T-cell (primary cell): ENCODE results near the gene IL1R2. TPM values are rescaled to one million over a fixed set of nuclear protein-coding genes. Genes with fewer than 3 reads are reported as not detected.

ENCODE experiments used
- ATAC-seq, 4 experiments: fragments of 200-7000 bp in 3 of 4; fragments of 150-1000 bp in 1 of 4; cut with Tn5 transposase; replicated peaks in 1 of 4; 1 replicate in 3 of 4; 2 replicates in 1 of 4; pipeline ENCODE4 v1.10.0; 2021; ENCODE audit warnings: moderate library complexity in 3 of 4, mild to moderate bottlenecking in 2 of 4, moderate number of reproducible peaks in 1 of 4
- CTCF ChIA-PET, 2 donors: fragments of 300-600 bp; sonication (Branson Sonifier 250); formaldehyde crosslinking; loops; one replicate each; lab custom pipeline; 2022; ENCODE audit warnings: antibody characterized with exemption in 2 of 2; lab: Charles Lee
- POLR2A ChIA-PET, 2 donors: fragments of 300-600 bp; sonication (Branson Sonifier 250); formaldehyde crosslinking; loops; one replicate each; lab custom pipeline; 2022; ENCODE audit warnings: antibody characterized with exemption in 2 of 2; lab: Charles Lee
- DNase-seq, 35 experiments: peaks; one replicate each; pipeline versions ENCODE4 v3.0.0 to v3.0.0-alpha.2; 2013 to 2023
- H3K27ac ChIP-seq: one replicate; pipeline ENCODE4 v1.5.1; 2013; ENCODE audit warnings: low read length
- H3K27me3 ChIP-seq, 2 experiments: replicated peaks in 1 of 2; 1 replicate in 1 of 2; 2 replicates in 1 of 2; pipeline versions ENCODE4 v1.6.1 to v1.7.0; 2013; ENCODE audit warnings: low read length in 1 of 2, mixed read lengths in 1 of 2; ENCODE audit not compliant: control insufficient read depth in 2 of 2, insufficient read depth in 2 of 2; ENCODE audit errors: extremely low read depth in 1 of 2
- H3K36me3 ChIP-seq, 2 donors: 1 replicate in 1 of 2; 2 replicates in 1 of 2; pipeline versions ENCODE4 v1.6.1 to v1.7.0; 2013; ENCODE audit warnings: low read length in 1 of 2; ENCODE audit not compliant: control insufficient read depth in 2 of 2, insufficient read depth in 1 of 2; ENCODE audit errors: extremely low read depth in 1 of 2
- H3K4me1 ChIP-seq, 2 experiments: 1 replicate in 1 of 2; 2 replicates in 1 of 2; pipeline versions ENCODE4 v1.6.1 to v1.7.0; 2013; ENCODE audit warnings: low read length in 2 of 2, mixed read lengths in 1 of 2; ENCODE audit not compliant: insufficient read depth in 2 of 2, control insufficient read depth in 1 of 2; ENCODE audit errors: extremely low read depth in 1 of 2
- H3K4me3 ChIP-seq, 2 donors: 1 replicate in 1 of 2; 2 replicates in 1 of 2; pipeline versions ENCODE4 v1.5.1 to v1.7.0; 2013; ENCODE audit warnings: mild to moderate bottlenecking in 2 of 2, low read length in 1 of 2, moderate library complexity in 1 of 2; ENCODE audit not compliant: control insufficient read depth in 1 of 2; ENCODE audit errors: extremely low read depth in 1 of 2
- H3K9me3 ChIP-seq: 2 replicates; pipeline ENCODE4 v1.7.0; 2013
- H3K27ac Mint-ChIP-seq, 2 donors: one replicate each; pipeline ENCODE4 v1.8.0; 2020 to 2021; ENCODE audit warnings: mild to moderate bottlenecking in 2 of 2, mixed read lengths in 2 of 2
- H3K27me3 Mint-ChIP-seq, 2 donors: one replicate each; pipeline ENCODE4 v1.8.0; 2021 to 2022; ENCODE audit warnings: mixed read lengths in 2 of 2
- H3K36me3 Mint-ChIP-seq: one replicate; pipeline ENCODE4 v1.8.0; 2021; ENCODE audit warnings: mixed read lengths
- H3K4me1 Mint-ChIP-seq, 3 donors: one replicate each; pipeline ENCODE4 v1.8.0; 2020 to 2022; ENCODE audit warnings: mixed read lengths in 3 of 3, mild to moderate bottlenecking in 1 of 3
- H3K4me3 Mint-ChIP-seq, 3 donors: one replicate each; pipeline ENCODE4 v1.8.0; 2020 to 2022; ENCODE audit warnings: mild to moderate bottlenecking in 3 of 3, mixed read lengths in 3 of 3, moderate library complexity in 3 of 3
- H3K9me3 Mint-ChIP-seq, 3 donors: one replicate each; pipeline ENCODE4 v1.8.0; 2020 to 2022; ENCODE audit warnings: mixed read lengths in 3 of 3
- WGBS: methylation state at CpG from one replicate; pipeline ENCODE4 v1.1.5; 2013; ENCODE audit warnings: missing lambda C conversion rate; ENCODE audit not compliant: insufficient coverage; 5-methylcytosine and 5-hydroxymethylcytosine counted together
- total RNA-seq, 35 experiments: library from RNA in 6 of 35; stranded (reverse) in 6 of 35; fragments of 120-200 nt in 1 of 35; gene quantifications; one replicate each; pipeline versions ENCODE4 v1.2.1 to v1.2.4 and lab custom pipeline; 2013 to 2026

IL1R2 gene
- total RNA-seq, 5 donors from 2014 or later (not counting 1 experiment from before 2014, with no cell fraction given) = 0.25 to 0.59 (median 0.44) TPM; not detected in 2

DNA sequence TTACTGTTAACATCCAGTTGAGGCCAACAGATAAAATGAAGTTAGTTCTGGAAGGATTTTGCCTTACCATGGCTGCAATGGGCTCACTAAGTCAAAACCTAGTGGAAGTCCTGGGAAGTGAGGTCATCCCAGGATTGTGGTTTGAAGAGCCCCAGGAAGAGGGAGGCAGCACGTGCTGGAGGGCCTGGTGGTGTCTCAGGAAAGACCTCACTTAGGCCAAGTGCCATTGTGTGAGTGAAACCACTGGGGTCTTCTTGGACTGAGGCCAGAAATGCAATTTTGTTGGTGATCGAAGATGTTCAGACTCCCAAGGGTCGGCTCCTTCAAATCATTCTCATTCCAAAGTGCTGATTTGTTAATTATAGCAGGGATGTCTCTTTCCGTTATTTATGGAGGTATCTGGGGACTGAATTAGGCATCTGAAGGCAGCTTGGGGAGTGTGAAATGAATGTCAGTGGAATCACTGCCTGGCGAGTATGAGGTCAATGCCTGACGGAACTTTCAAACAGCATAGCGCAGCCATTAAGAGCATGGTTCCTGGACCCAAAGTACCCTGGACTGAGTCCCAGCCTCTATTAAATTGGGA is 60.0 kb downstream of the IL1R2 start:
- Mint-ChIP-seq H3K9me3 (no peaks in the 10 kb centered on the region), H3K27ac (no peak overlapping the region), H3K4me1 (peaks cover 0 to 12% (median 4%) of the 10 kb centered on the region in 3 donors), H3K4me3 (no peak overlapping the region), H3K27me3 (peaks cover 9 to 13% of the 10 kb centered on the region in 2 donors), H3K36me3 (no peaks in the 10 kb centered on the region)
- Histone ChIP-seq H3K4me1 (no peaks in the 10 kb centered on the region), H3K36me3 (no peaks in the 10 kb centered on the region), H3K27ac (no peak overlapping the region), H3K4me3 (no peak overlapping the region), H3K27me3 (peaks cover 0 to 4% of the 10 kb centered on the region in 2 experiments), H3K9me3 (no peaks in the 10 kb centered on the region)
- ChIA-PET POLR2A (no interaction called here), CTCF (no interaction called here)
- no peak for ATAC-seq
- DNase-seq = no peak
- 89% methylated on average over 5 of the region's 7 CpGs for WGBS

DNA sequence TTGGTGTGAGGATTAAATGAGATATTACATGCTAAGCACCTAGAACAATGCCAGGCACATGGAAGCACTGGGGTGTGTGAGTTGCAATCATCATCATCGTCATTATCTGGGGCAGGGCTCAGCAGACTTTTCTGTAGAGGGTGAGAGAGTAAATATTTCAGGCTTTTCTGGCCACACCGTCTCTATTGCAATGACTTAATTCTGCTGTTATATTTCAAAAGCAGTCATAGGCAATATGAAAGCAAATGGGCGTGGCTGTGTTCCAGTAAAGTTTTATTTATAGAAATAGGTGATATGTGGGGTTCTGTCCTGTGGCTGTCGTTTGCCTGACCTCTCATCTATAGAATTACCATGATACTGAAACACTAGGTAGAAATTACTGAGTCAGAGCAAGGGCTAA is 60.6 kb downstream of the IL1R2 start:
- no peak overlapping the region for H3K27ac Mint-ChIP-seq
- no peak overlapping the region for H3K4me3 ChIP-seq
- no peaks in the 10 kb centered on the region for H3K9me3 ChIP-seq
- H3K4me1 Mint-ChIP-seq = peaks cover 0 to 12% (median 4%) of the 10 kb centered on the region in 3 donors
- WGBS = no CpG with 5 or more reads among the region's 4 CpGs
- H3K27me3 ChIP-seq = peaks cover 0 to 4% of the 10 kb centered on the region in 2 experiments
- H3K4me1 ChIP-seq = no peaks in the 10 kb centered on the region
- no peaks in the 10 kb centered on the region for H3K9me3 Mint-ChIP-seq
- no peak for DNase-seq
- H3K27me3 Mint-ChIP-seq = peaks cover 7 to 8% of the 10 kb centered on the region in 2 donors
- H3K36me3 ChIP-seq = no peaks in the 10 kb centered on the region
- POLR2A ChIA-PET = no interaction called here
- H3K4me3 Mint-ChIP-seq = no peak overlapping the region
- no peaks in the 10 kb centered on the region for H3K36me3 Mint-ChIP-seq
- no peak for ATAC-seq
- CTCF ChIA-PET = no interaction called here
- no peak overlapping the region for H3K27ac ChIP-seq

DNA sequence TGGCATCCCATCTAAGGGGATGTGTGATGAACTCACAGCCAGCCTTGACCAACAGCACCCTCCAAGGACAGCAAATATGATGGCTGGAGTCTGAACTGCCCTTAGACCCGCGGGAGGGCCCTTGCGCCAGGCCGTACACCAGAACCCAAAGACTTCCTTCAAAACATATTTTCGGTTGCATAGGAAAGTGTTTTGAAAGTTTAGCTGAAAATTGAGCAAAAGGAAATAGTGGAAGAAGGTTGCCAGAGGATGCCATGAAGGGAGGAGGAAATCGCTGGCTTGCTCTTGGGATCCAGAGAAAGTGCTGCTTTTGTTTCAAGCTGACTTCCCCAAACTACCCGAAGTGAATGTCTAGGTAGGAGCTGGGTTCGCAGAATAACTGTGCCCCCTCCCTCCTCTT is 61.3 kb downstream of the IL1R2 start:
- H3K27me3 ChIP-seq = peaks cover 0 to 4% of the 10 kb centered on the region in 2 experiments
- no peak overlapping the region for H3K4me3 ChIP-seq
- Mint-ChIP-seq H3K4me1 (peaks cover 0 to 12% (median 4%) of the 10 kb centered on the region in 3 donors), H3K9me3 (no peaks in the 10 kb centered on the region), H3K4me3 (no peak overlapping the region), H3K27me3 (peaks cover 0 to 5% of the 10 kb centered on the region in 2 donors), H3K36me3 (no peaks in the 10 kb centered on the region), H3K27ac (no peak overlapping the region)
- WGBS = no CpG with 5 or more reads among the region's 8 CpGs
- ATAC-seq (no peak), DNase-seq (no peak)
- H3K9me3 ChIP-seq = no peaks in the 10 kb centered on the region
- POLR2A ChIA-PET = no interaction called here
- CTCF ChIA-PET = interaction anchor here in 1 of 2 donors (0.6 to 1.3 kb wide), 2 partner anchors 33 to 530 kb away, joined by 3 read pairs; no protein-coding TSS in a partner anchor
- H3K36me3 ChIP-seq = no peaks in the 10 kb centered on the region
- H3K27ac ChIP-seq = no peak overlapping the region
- H3K4me1 ChIP-seq = no peaks in the 10 kb centered on the region

DNA sequence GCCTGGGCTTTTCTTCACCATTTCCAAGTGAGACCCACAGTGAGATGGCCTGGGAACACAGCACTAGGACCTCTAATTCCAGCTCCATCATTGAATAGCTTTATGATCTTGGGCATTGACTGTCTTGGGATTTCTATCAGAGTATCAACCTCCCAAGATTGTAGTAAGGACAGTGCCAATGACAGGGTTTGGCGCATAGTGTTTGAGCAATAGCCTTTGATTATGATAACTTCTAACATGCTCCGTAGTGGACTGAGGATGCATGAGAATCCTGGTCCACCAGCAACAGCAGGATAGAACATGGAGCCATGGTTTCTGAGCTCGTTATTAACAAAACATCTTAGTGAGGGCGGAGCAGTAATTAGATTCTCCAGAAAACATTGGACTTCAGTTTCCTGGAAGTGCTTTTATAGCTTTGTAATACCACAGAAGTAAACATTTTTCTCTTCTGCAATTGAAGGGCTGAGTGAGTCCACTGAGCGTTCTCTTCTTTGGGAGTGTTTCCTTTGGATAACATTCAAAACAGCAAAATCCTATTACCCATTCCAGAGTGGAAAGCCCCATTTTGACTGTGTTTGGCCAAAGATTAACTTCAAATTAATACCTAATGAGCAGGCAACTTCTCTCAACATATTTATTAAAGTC is 63.7 kb downstream of the IL1R2 start:
- 74% methylated on average over 2 of the region's 5 CpGs for WGBS
- Mint-ChIP-seq H3K9me3 (no peaks in the 10 kb centered on the region), H3K36me3 (no peaks in the 10 kb centered on the region), H3K27me3 (no peaks in the 10 kb centered on the region), H3K4me3 (no peak overlapping the region), H3K27ac (no peak overlapping the region), H3K4me1 (peaks cover 0 to 9% (median 1%) of the 10 kb centered on the region in 3 donors)
- no peak for DNase-seq
- Histone ChIP-seq H3K27me3 (no peaks in the 10 kb centered on the region), H3K9me3 (no peaks in the 10 kb centered on the region), H3K36me3 (no peaks in the 10 kb centered on the region), H3K4me1 (no peaks in the 10 kb centered on the region), H3K27ac (no peak overlapping the region), H3K4me3 (no peak overlapping the region)
- ChIA-PET POLR2A (no interaction called here), CTCF (no interaction called here)
- no peak for ATAC-seq

DNA sequence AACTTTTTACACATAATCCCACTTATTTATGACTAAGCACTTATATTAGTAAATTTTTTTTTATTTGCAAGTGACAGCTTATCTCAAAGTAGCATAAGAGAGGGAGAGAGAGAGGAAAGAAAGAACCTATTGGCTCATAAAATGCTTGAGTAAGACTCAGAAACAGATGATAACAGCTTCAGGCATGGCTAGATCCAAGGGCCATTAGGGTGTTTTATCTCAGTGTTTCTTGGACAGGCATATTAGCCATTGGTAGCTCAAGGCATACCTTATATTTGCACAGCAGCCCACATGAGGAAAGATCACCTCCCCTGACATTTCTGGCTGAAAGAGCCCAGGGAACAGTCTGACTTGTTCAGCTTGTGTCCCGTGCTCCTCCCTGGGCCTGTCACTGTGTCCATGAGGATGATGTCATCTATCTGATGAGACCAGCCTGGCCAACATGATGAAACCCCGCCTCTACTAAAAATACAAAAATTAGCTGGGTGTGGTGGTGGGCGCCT is 64.4 kb downstream of the IL1R2 start:
- Mint-ChIP-seq H3K4me1 (peaks cover 0 to 4% (median 0%) of the 10 kb centered on the region in 3 donors), H3K36me3 (no peaks in the 10 kb centered on the region), H3K4me3 (no peak overlapping the region), H3K27me3 (no peaks in the 10 kb centered on the region), H3K9me3 (no peaks in the 10 kb centered on the region), H3K27ac (no peak overlapping the region)
- ATAC-seq = no peak
- Histone ChIP-seq H3K27me3 (no peaks in the 10 kb centered on the region), H3K27ac (no peak overlapping the region), H3K4me1 (no peaks in the 10 kb centered on the region), H3K36me3 (no peaks in the 10 kb centered on the region), H3K4me3 (no peak overlapping the region), H3K9me3 (no peaks in the 10 kb centered on the region)
- CTCF ChIA-PET = no interaction called here
- WGBS = no CpG with 5 or more reads among the region's 3 CpGs
- DNase-seq = no peak
- POLR2A ChIA-PET = no interaction called here

DNA sequence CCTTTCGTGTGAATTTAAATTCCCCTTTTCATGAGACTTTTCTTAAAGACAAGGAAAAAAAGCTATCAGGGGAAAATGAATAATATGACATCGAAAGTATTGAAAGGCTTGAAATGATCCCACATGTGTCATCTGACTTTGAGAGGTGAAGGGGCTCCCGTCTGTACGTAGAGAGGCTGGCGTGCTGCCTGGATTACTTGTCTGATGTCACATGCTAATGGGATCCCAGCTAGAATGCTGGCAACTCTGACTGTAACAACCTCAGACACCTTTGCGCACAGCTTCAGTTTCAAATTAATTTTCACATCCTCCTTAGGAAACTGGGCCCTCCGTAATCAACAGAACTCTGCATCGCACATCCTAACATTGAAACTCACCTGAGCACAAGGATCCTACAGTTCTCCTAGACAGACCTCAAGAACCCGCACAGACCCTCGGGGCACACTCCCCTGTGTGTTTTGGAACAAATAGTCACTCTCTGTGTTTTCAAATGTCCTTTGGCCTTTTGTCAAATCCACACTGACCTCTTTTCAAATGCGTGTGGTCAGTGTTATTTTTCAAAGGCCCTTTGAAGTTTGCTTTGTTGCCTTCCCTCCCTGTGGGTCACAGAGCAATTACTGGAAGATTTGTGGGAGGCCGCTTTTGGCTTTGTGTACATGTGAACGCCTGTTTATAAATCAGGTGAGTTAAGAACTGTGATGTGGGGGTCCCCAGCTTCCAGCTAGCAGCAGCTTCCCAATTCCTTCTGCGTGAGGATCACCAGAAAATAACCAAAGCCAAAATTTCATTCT is 65.9 kb downstream of the IL1R2 start:
- Mint-ChIP-seq H3K9me3 (no peaks in the 10 kb centered on the region), H3K4me1 (peaks cover 4 to 11% (median 7%) of the 10 kb centered on the region in 3 donors), H3K27ac (no peak overlapping the region), H3K27me3 (no peaks in the 10 kb centered on the region), H3K36me3 (no peaks in the 10 kb centered on the region), H3K4me3 (no peak overlapping the region)
- H3K4me1 ChIP-seq = peaks cover 0 to 3% of the 10 kb centered on the region in 2 experiments
- POLR2A ChIA-PET = no interaction called here
- no peaks in the 10 kb centered on the region for H3K36me3 ChIP-seq
- H3K9me3 ChIP-seq = no peaks in the 10 kb centered on the region
- H3K27me3 ChIP-seq = no peaks in the 10 kb centered on the region
- 71% methylated on average over 10 of the region's 14 CpGs for WGBS
- CTCF ChIA-PET = interaction anchor here in 1 of 2 donors (1.2 kb wide), 1 partner anchor 47 kb away, joined by 10 read pairs; no protein-coding TSS in a partner anchor
- no peak overlapping the region for H3K4me3 ChIP-seq
- ATAC-seq (no peak), DNase-seq (no peak)
- H3K27ac ChIP-seq = no peak overlapping the region
